HG03457 (cell line): ENCODE data around the gene PCDHGB6.
"Not testable (repeated sequence)": the region's sequence is repeated elsewhere in the genome, so short reads cannot be mapped to it uniquely, and the experiment has no call there.

Experiments
- ATAC-seq: cut with Tn5 transposase; IDR thresholded peaks from one replicate; pipeline ENCODE4 v1.9.1; 2021; ENCODE audit warnings: moderate number of reproducible peaks; ENCODE audit not compliant: unreplicated experiment

The PCDHGB6 gene

GRCh38 chr5:141388661-141389060 lies 19.2 kb upstream of the PCDHGB6 start:
- no peak for ATAC-seq

DNA sequence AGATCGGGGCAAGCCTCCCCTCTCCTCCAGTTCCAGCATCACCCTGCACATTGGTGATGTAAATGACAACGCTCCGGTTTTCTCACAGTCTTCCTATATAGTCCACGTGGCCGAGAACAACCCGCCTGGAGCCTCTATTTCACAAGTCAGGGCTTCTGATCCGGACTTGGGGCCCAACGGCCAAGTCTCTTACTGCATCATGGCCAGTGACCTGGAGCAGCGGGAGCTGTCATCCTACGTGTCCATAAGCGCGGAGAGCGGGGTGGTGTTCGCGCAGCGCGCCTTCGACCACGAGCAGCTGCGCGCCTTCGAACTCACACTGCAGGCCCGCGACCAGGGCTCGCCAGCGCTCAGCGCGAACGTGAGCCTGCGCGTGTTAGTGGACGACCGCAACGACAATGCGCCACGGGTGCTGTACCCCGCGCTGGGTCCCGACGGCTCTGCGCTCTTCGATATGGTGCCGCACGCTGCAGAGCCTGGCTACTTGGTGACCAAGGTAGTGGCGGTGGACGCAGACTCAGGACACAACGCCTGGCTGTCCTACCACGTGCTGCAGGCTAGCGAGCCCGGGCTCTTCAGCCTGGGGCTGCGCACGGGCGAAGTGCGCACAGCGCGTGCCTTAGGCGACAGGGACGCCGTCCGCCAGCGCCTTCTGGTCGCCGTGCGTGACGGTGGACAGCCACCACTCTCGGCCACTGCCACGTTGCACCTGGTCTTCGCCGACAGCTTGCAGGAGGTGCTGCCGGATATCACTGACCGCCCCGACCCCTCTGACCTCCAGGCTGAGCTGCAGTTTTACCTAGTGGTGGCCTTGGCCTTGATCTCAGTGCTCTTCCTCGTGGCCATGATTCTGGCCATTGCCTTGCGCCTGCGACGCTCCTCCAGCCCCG lies 18.4 kb upstream of the PCDHGB6 start:
- no peak for ATAC-seq

DNA sequence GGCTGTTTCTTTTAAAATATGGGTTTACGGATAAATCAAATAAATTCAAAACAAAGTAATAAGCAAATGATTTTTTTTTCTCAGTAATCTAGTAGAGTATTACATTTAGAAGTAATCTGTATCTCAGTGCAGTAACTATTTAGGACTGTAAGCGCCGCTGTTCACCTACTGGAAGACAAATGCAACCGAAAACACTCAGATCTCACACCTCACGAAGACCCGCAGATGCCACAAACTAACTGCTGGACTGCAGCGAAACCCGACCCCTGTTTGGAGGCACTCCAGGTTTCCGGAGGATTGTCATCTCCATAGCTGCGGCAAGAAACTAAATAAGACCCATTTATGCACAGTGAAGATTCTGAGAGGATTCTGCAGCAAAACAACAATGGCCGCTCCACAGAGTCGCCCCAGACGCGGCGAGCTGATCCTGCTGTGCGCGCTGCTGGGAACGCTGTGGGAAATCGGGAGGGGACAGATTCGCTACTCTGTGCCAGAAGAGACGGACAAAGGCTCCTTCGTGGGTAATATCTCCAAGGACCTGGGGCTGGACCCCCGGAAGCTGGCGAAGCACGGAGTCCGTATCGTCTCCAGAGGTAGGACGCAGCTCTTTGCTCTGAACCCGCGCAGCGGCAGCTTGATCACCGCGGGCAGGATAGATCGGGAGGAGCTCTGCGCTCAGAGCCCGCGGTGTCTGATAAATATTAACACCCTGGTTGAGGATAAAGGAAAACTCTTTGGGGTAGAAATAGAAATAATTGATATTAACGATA lies 15.2 kb upstream of the PCDHGB6 start, which contains the start of gene PCDHGA8:
TSS of gene PCDHGA8 (plus strand) at position 205 of the 770 bp plus-strand sequence. CDS start at position 386, 181 bp downstream.
- ATAC-seq: no peak

GRCh38 chr5:141393267-141393666 lies 14.6 kb upstream of the PCDHGB6 start:
- no peak for ATAC-seq

DNA sequence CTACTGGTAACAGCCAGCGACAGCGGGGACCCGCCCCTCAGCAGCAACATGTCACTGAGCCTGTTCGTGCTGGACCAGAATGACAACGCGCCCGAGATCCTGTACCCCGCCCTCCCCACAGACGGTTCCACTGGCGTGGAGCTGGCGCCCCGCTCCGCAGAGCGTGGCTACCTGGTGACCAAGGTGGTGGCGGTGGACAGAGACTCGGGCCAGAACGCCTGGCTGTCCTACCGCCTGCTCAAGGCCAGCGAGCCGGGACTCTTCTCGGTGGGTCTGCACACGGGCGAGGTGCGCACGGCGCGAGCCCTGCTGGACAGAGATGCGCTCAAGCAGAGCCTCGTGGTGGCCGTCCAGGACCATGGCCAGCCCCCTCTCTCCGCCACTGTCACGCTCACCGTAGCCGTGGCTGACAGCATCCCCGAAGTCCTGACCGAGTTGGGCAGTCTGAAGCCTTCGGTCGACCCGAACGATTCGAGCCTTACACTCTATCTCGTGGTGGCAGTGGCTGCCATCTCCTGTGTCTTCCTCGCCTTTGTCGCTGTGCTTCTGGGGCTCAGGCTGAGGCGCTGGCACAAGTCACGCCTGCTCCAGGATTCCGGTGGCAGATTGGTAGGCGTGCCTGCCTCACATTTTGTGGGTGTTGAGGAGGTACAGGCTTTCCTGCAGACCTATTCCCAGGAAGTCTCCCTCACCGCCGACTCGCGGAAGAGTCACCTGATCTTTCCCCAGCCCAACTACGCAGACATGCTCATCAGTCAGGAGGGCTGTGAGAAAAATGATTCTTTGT lies 13.2 kb upstream of the PCDHGB6 start:
- ATAC-seq: not testable (repeated sequence)

DNA sequence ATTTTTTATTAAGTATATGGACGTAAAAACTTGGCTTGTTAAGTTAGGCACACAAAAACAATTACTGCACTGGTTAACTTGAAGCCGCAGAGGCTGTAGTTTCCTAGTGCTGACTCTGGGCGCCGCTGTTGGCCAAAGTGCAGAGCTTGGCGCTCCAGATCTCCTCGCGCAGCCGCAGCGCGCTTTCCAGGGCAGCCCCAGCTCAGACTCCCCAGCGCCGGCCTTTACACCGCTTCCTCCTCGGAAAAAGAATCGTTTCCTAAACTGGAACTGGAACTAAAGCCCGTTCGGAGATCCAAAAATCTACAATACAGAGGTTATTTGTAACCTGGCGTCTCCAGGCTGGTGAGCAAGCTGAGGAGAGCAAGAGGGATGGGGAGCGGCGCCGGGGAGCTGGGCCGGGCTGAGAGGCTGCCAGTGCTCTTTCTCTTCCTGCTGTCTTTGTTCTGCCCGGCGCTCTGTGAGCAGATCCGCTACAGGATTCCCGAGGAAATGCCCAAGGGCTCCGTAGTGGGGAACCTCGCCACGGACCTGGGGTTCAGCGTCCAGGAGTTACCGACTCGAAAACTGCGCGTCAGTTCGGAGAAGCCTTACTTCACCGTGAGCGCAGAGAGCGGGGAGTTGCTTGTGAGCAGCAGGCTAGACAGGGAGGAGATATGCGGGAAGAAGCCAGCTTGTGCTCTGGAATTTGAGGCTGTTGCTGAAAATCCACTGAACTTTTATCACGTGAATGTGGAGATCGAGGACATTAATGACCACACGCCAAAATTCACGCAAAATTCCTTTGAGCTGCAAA lies 9.9 kb upstream of the PCDHGB6 start, which contains the start of gene PCDHGB5:
TSS of gene PCDHGB5 (plus strand) at position 192 of the 796 bp plus-strand sequence. CDS start at position 373, 181 bp downstream.
- ATAC-seq: not testable (repeated sequence)

- ATAC-seq: no peak
Observed at GRCh38 chr5:141398608-141399007, 9.2 kb upstream of the PCDHGB6 start.

DNA sequence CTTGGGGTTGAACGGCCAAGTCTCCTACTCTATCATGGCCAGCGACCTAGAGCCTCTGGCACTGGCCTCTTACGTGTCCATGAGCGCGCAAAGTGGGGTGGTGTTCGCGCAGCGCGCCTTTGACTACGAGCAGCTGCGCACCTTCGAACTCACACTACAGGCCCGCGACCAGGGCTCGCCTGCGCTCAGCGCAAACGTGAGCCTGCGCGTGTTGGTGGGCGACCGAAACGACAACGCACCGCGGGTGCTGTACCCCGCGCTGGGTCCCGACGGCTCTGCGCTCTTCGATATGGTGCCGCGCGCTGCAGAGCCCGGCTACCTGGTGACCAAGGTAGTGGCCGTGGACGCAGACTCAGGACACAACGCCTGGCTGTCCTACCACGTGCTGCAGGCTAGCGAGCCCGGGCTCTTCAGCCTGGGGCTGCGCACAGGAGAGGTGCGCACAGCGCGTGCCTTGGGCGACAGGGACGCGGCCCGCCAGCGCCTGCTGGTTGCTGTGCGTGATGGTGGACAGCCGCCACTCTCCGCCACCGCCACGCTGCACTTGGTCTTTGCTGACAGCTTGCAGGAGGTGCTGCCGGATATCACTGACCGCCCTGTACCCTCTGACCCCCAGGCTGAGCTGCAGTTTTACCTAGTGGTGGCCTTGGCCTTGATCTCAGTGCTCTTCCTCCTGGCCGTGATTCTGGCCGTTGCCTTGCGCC lies 8.1 kb upstream of the PCDHGB6 start:
- ATAC-seq: no peak

GRCh38 chr5:141402553-141403243 lies 5.1 kb upstream of the PCDHGB6 start, which contains the start of gene PCDHGA9:
PCDHGA9 (plus strand) TSS chr5:141402778; CDS start chr5:141402953, 175 bp downstream.
- ATAC-seq: no peak

DNA sequence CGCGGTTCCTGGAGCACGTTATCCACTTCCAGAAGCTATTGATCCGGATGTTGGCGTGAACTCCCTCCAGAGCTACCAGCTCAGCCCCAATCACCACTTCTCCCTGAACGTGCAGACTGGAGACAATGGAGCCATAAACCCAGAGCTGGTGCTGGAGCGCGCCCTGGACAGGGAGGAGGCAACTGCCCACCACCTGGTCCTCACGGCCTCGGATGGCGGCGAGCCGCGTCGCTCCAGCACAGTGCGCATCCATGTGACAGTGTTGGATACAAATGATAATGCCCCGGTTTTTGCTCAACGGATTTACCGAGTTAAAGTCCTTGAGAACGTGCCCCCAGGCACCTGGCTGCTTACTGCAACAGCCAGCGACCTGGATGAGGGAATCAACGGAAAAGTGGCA lies 4.4 kb upstream of the PCDHGB6 start:
- no peak for ATAC-seq

GRCh38 chr5:141409598-141410306 lies 1.9 kb downstream of the PCDHGB6 start:
- no peak for ATAC-seq

DNA sequence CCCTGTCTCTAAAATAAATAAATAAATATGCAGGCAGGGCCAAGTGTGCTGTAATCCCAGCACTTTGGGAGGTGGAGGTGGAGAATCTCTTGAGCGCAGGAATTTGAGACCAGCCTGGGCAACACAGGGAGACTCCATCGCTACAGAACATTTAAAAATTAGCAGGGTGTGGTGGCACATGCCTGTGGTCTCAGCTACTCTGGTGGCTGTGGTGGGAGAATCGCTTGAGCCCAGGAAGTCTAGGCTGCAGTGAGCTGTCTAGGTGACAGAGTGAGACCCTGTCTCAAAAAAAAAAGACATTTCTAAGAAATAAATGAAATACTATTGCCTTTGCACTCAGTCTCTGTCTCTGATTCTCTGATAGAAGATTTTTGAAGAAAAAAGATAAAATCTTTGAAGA lies 3.8 kb downstream of the PCDHGB6 start:
- ATAC-seq: no peak

GRCh38 chr5:141412854-141413539 lies 5.2 kb downstream of the PCDHGB6 start, which contains the start of gene PCDHGA10:
PCDHGA10 (plus strand) TSS chr5:141412987; CDS start chr5:141413176, 189 bp downstream.
- ATAC-seq: peak; percentile 59

DNA sequence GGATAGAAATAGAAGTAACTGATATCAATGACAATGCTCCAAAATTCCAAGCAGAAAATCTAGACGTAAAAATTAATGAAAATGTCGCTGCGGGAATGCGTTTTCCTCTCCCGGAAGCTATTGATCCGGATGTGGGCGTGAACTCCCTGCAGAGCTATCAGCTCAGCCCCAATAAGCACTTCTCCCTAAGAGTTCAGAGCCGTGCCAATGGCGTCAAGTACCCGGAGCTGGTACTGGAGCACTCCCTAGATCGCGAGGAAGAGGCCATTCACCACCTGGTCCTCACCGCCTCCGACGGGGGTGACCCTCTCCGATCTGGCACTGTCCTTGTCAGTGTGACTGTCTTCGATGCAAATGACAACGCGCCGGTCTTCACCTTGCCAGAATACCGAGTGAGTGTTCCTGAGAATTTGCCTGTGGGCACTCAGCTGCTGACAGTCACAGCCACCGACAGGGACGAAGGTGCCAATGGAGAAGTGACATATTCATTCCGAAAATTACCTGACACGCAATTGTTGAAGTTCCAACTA lies 5.8 kb downstream of the PCDHGB6 start:
- no peak for ATAC-seq

- not testable (repeated sequence) for ATAC-seq
Observed at GRCh38 chr5:141414548-141415274, 6.9 kb downstream of the PCDHGB6 start.

GRCh38 chr5:141415275-141415618 lies 7.4 kb downstream of the PCDHGB6 start:
- ATAC-seq: not testable (repeated sequence)
